ENCODE data around the gene GMCL2.

- TF ChIP-seq CTCF (IDR thresholded peaks at IDR 0.05) = no peak
- no peak for TF ChIP-seq POLR2AphosphoS5 (IDR thresholded peaks at IDR 0.05)
- no peak for TF ChIP-seq POLR2A (IDR thresholded peaks at IDR 0.05)
- no peak for TF ChIP-seq EP300 (IDR thresholded peaks at IDR 0.05)
Observed at GRCh38 chr5:178234121-178234749, 47.1 kb upstream of the GMCL2 start.

All from gastroesophageal sphincter (tissue), 3 donors.